Transverse colon (tissue), 4 donors: Measurements from ENCODE around the gene CD28.

Experiments used
- POLR2A ChIP-seq: fragments of 450-650 bp; IDR thresholded peaks from one replicate; pipeline ENCODE4 v1.6.1; 2016; ENCODE audit warnings: antibody characterized with exemption, mild to moderate bottlenecking, moderate library complexity
- POLR2AphosphoS5 ChIP-seq, 3 donors: sonication (generic); formaldehyde crosslinking; IDR thresholded peaks; one replicate each; pipeline ENCODE4 v1.6.1; 2016; ENCODE audit warnings: antibody characterized with exemption in 3 of 3
- TF ChIP-seq, protein P1 (sequence below), 5 experiments: fragments of 200-600 bp in 3 of 5; fragments of 450-650 bp in 2 of 5; sonication (generic) in 3 of 5; IDR thresholded peaks; 1 replicate in 2 of 5; 2 replicates in 3 of 5; pipeline ENCODE4 v1.5.1; 2016 to 2017; ENCODE audit warnings: antibody characterized with exemption in 5 of 5, inconsistent platforms in 3 of 5, mild to moderate bottlenecking in 2 of 5, moderate library complexity in 1 of 5

DNA sequence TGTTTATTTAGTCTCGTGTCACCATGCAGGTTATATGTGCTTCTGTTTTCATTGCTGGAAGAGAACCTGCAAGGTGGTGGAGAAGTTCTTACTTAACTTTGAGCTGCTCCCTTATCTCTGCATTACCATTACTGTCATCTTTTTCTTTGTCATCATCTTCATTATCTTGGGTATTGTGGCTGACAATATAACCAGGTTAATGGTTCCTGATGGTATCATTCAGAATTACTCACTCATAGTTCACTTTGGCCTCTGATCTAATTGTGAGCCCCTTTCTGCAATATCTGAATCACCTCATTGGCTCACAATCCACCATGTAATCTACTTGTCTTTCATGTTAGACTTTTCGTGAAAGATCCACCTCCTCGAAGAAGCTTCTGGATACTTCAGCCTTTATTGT is 5.0 kb downstream of the CD28 start:
- TF ChIP-seq, protein P1, sequence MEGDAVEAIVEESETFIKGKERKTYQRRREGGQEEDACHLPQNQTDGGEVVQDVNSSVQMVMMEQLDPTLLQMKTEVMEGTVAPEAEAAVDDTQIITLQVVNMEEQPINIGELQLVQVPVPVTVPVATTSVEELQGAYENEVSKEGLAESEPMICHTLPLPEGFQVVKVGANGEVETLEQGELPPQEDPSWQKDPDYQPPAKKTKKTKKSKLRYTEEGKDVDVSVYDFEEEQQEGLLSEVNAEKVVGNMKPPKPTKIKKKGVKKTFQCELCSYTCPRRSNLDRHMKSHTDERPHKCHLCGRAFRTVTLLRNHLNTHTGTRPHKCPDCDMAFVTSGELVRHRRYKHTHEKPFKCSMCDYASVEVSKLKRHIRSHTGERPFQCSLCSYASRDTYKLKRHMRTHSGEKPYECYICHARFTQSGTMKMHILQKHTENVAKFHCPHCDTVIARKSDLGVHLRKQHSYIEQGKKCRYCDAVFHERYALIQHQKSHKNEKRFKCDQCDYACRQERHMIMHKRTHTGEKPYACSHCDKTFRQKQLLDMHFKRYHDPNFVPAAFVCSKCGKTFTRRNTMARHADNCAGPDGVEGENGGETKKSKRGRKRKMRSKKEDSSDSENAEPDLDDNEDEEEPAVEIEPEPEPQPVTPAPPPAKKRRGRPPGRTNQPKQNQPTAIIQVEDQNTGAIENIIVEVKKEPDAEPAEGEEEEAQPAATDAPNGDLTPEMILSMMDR (IDR thresholded peaks at IDR 0.05), result no peak
- no peak for TF ChIP-seq POLR2A
- TF ChIP-seq POLR2AphosphoS5 (IDR thresholded peaks at IDR 0.05), result no peak
